GM23248 (cell line): ENCODE measurements around the gene EXOC7. TPM values are rescaled to one million over a fixed set of nuclear protein-coding genes. Genes with fewer than 3 reads are reported as not detected.

Experiments
- DNase-seq: peaks from one replicate; pipeline ENCODE4 v3.0.0-alpha.2; 2015
- H2AFZ ChIP-seq: fragments of 200-600 bp; sonication (generic); 2 replicates; pipeline ENCODE4 v1.6.1; 2016; ENCODE audit warnings: antibody characterized with exemption
- H3F3A ChIP-seq: fragments of 200-600 bp; sonication (generic); 2 replicates; pipeline ENCODE4 v1.6.1; 2016; ENCODE audit warnings: mild to moderate bottlenecking, antibody characterized with exemption, mixed run types; ENCODE audit not compliant: insufficient read depth
- H3K27ac ChIP-seq: fragments of 200-600 bp; sonication (generic); 2 replicates; pipeline ENCODE4 v1.5.1; 2016; ENCODE audit warnings: mild to moderate bottlenecking
- H3K27me3 ChIP-seq: fragments of 200-600 bp; sonication (generic); replicated peaks from 2 replicates; pipeline ENCODE4 v1.6.1; 2016; ENCODE audit warnings: mild to moderate bottlenecking; ENCODE audit not compliant: insufficient read depth
- H3K36me3 ChIP-seq: fragments of 200-600 bp; sonication (generic); 2 replicates; pipeline ENCODE4 v1.6.1; 2016; ENCODE audit warnings: low read depth, mild to moderate bottlenecking
- H3K4me1 ChIP-seq: fragments of 200-600 bp; sonication (generic); 2 replicates; pipeline ENCODE4 v1.6.1; 2016; ENCODE audit warnings: mild to moderate bottlenecking; ENCODE audit not compliant: insufficient read depth
- H3K4me2 ChIP-seq: fragments of 200-600 bp; sonication (generic); one replicate; pipeline ENCODE4 v1.6.1; 2016; ENCODE audit warnings: mild to moderate bottlenecking; ENCODE audit not compliant: unreplicated experiment
- H3K4me3 ChIP-seq: fragments of 200-600 bp; sonication (generic); 2 replicates; pipeline ENCODE4 v1.5.1; 2016; ENCODE audit warnings: mild to moderate bottlenecking
- H3K79me2 ChIP-seq: fragments of 200-600 bp; sonication (generic); 2 replicates; pipeline ENCODE4 v1.6.1; 2016; ENCODE audit warnings: mild to moderate bottlenecking; ENCODE audit not compliant: insufficient read depth
- H3K9ac ChIP-seq: fragments of 200-600 bp; sonication (generic); 2 replicates; pipeline ENCODE4 v1.6.1; 2016; ENCODE audit warnings: mild to moderate bottlenecking
- H3K9me2 ChIP-seq: fragments of 200-600 bp; sonication (generic); 2 replicates; pipeline ENCODE4 v1.6.1; 2016; ENCODE audit warnings: mixed run types, mild to moderate bottlenecking, moderate library complexity; ENCODE audit not compliant: insufficient read depth
- H3K9me3 ChIP-seq: fragments of 200-600 bp; sonication (generic); one replicate; pipeline ENCODE4 v1.6.1; 2017; ENCODE audit warnings: low read depth
- H4K20me1 ChIP-seq: fragments of 200-600 bp; sonication (generic); 2 replicates; pipeline ENCODE4 v1.6.0; 2016; ENCODE audit not compliant: insufficient read depth
- EZH2 ChIP-seq: fragments of 200-600 bp; sonication (generic); IDR thresholded peaks from 2 replicates; pipeline ENCODE4 v1.6.1; 2018; ENCODE audit warnings: antibody characterized with exemption, mild to moderate bottlenecking; ENCODE audit not compliant: insufficient read depth, poor library complexity, severe bottlenecking
- EZH2phosphoT487 ChIP-seq: fragments of 200-600 bp; sonication (generic); IDR thresholded peaks from 2 replicates; pipeline ENCODE4 v1.6.1; 2018; ENCODE audit warnings: antibody characterized with exemption, moderate library complexity, mild to moderate bottlenecking, low read depth; ENCODE audit not compliant: insufficient read depth
- WGBS, 2 experiments: methylation state at CpG; one replicate each; pipeline ENCODE4 v1.1.6; 2015 to 2017; ENCODE audit warnings: low lambda C conversion rate in 2 of 2, low coverage in 1 of 2; ENCODE audit errors: missing lambda C conversion rate in 2 of 2; 5-methylcytosine and 5-hydroxymethylcytosine counted together
- in situ Hi-C: fragments of 300-500 bp; cut with MboI; formaldehyde crosslinking; loops from 2 replicates; pipeline ENCODE4 v1.15.0; 2020
- polyA plus RNA-seq: library from polyadenylated mRNA; unstranded; fragments of >200 nt; fragmentation: Nextera tagmentation; extraction: Ambion mirVana; gene quantifications from 2 replicates; pipeline ENCODE4 v1.2.1, GENCODE V29; 2016
- total RNA-seq: library from RNA; depleted of rRNA; stranded (reverse); fragments of >200 nt; shearing (Covaris generic); gene quantifications from 2 replicates; pipeline ENCODE4 v1.2.3, GENCODE V29; 2014

The EXOC7 gene
- total and polyA plus RNA-seq, 2 experiments from 2014 or later = 88.0 to 101 TPM

DNA sequence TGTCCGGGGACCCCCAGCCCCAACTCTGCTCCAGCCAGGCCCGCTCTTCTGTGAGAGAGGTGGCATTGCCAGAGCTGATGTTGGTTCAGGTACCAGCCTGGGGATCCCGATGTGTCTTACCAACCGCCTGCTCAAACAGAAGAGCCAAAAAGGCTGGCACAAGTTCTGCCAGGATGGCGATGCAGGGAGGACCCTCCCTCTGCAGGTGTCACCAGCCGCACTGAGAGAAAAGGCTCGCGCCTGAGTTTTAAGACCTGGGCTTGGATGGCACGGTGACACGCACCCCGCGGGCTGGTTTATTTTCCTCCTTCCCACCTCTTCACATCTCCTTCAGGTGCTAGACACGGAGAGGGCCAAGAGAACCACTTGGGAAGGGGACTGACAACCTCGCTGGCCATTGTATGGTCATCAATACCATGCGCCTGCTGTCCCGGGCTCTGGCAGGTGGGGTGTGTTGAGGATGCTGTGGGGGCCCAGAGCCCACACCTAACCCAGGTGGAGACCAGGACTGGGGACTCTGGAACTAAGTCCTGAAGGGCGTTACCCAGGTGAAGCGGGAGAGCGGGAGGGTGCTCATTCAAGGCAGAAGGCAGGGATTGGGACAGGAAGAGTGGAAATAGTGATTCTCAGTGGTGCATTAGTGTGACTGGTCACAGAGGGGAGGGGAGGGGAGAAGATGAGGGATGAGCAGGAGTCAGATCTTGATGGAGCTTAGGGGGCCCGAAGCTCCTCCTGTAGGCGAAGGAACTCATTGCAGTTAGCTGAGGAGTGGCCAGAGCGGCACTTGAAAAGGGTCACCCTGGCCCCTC is 21.2 kb upstream of the EXOC7 start:
- in situ Hi-C loops = loop anchor here (5.0 kb wide), 1 partner anchor 163 kb away; no protein-coding TSS in a partner anchor
- peak; percentile 48 for DNase-seq
- no peak overlapping the region for H3K9ac ChIP-seq
- no peaks in the 10 kb centered on the region for H3K36me3 ChIP-seq
- no peaks in the 10 kb centered on the region for H4K20me1 ChIP-seq
- no peaks in the 10 kb centered on the region for H3K9me2 ChIP-seq
- TF ChIP-seq EZH2phosphoT487 = no peak
- TF ChIP-seq EZH2 = no peak
- H2AFZ ChIP-seq = no peak overlapping the region
- H3K4me3 ChIP-seq = no peak overlapping the region
- no peaks in the 10 kb centered on the region for H3K4me1 ChIP-seq
- WGBS, 2 experiments = 82 to 89% methylated on average over 21 to 22 of the region's 22 CpGs
- no peaks in the 10 kb centered on the region for H3F3A ChIP-seq
- no peak overlapping the region for H3K4me2 ChIP-seq
- H3K79me2 ChIP-seq = no peaks in the 10 kb centered on the region
- no peak overlapping the region for H3K27ac ChIP-seq
- no peaks in the 10 kb centered on the region for H3K9me3 ChIP-seq
- H3K27me3 ChIP-seq = no peaks in the 10 kb centered on the region

DNA sequence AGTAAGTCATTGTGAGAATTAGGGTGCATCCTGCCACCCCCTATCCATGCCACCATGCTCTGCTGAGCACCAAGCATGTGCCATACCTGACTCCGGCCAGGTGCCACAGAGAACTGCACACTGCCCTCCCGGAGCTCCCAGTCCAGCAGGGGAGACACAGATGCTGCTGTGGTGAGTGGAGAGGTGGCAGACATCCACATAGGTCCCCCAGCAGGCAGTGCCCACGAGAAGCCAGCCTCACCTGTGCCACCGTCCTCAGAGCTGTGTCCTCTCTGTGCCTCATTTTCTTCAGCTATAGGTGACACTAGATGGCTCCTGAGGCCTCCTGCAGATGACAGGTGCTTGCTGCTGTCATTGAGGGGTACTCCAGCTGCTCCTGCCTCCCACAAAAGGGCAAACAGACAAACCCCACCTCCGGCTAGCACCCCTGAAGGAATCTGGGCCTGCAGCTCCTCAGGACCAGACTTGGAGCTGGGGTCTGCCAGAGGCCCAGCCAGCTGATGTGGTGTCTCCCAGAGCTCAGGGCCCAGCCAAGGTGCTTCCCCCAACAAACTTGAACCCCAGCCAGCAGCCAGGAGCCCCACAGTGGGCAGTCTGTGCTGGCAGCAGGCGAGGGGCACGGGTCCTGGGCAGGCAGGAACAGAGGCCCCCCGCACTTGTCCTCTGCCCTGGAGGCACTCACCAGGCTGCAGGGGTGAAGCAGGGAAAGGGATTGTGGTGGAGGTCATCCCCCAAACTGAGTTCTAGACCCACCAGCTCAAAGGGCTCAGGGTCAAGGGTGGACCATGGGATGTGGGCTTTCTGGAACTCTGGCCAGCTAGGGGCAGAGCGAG is 20.4 kb upstream of the EXOC7 start:
- DNase-seq = no peak
- H3K4me2 ChIP-seq = no peak overlapping the region
- 65 to 71% methylated on average over 9 of the region's 9 CpGs for WGBS, 2 experiments
- no peaks in the 10 kb centered on the region for H3K4me1 ChIP-seq
- H2AFZ ChIP-seq = no peak overlapping the region
- H3K36me3 ChIP-seq = no peaks in the 10 kb centered on the region
- H4K20me1 ChIP-seq = no peaks in the 10 kb centered on the region
- H3F3A ChIP-seq = no peaks in the 10 kb centered on the region
- no peak for TF ChIP-seq EZH2phosphoT487
- no peak for TF ChIP-seq EZH2
- in situ Hi-C loops = loop anchor here (5.0 kb wide), 1 partner anchor 163 kb away; no protein-coding TSS in a partner anchor
- H3K27me3 ChIP-seq = no peaks in the 10 kb centered on the region
- H3K27ac ChIP-seq = no peak overlapping the region
- no peaks in the 10 kb centered on the region for H3K9me3 ChIP-seq
- no peaks in the 10 kb centered on the region for H3K9me2 ChIP-seq
- H3K9ac ChIP-seq = no peak overlapping the region
- H3K4me3 ChIP-seq = no peak overlapping the region
- H3K79me2 ChIP-seq = no peaks in the 10 kb centered on the region

DNA sequence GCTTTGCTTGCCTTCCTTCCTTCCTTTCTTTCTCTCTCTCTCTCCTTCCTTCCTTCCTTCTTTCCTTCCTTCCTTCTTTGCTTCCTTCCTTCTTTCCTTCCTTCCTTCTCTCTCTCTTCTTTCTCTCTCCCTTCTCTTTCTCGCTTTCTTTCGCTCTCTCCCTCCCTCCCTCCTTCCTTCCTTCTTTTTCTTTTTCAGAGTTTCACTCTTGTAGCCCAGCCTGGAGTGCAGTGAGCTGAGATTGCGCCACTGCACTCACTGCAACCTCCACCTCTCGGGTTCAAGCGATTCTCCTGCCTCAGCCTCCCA is 19.6 kb upstream of the EXOC7 start:
- in situ Hi-C loops = loop anchor here (5.0 kb wide), 1 partner anchor 164 kb away; no protein-coding TSS in a partner anchor
- Histone ChIP-seq H4K20me1 (no peaks in the 10 kb centered on the region), H3K4me1 (no peaks in the 10 kb centered on the region), H3K27ac (no peak overlapping the region), H2AFZ (no peak overlapping the region), H3F3A (no peaks in the 10 kb centered on the region), H3K79me2 (no peaks in the 10 kb centered on the region), H3K27me3 (no peaks in the 10 kb centered on the region), H3K9ac (no peak overlapping the region), H3K36me3 (no peaks in the 10 kb centered on the region), H3K4me3 (no peak overlapping the region), H3K9me3 (no peaks in the 10 kb centered on the region), H3K4me2 (no peak overlapping the region), H3K9me2 (no peaks in the 10 kb centered on the region)
- TF ChIP-seq EZH2phosphoT487 (no peak), EZH2 (no peak)
- WGBS, 2 experiments = 79 to 85% methylated on average over 5 of the region's 5 CpGs
- DNase-seq = no peak

DNA sequence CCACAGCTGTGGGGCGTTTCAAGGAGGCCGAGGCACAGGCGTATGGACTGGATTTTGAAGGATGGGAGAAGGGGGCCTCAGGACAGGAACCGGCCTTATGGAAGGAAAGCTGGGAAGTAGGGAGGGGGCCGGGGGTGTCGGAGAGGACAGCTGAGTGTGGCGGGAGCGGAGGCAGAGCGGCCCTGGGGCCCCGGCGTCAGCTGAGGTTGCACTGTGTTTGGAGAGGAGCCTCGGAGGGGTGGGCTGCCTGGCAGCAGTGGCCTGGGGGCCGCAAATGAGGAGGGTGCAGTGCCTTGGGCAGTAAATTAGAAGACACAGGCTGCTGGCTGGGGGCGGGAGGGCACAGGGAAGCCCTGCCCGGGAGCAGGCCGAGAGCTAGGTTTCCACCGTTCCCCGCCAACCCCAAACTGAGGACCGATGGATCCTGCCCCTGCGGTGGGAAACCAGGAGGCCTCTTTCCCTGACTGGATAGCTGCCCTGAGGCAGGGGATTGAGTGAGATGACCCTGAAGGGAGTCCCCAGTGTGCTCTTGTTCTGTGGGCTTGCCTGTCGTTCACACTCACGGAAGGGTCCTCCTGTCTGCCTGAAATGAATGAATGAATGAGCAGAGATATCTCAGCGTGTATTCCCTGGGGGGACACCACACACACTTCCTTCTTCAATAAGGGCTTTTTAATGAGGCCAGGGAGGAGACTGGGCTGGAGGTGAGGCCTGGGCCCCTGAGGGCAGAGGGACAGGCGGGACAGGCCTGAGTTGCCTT is 19.0 kb upstream of the EXOC7 start:
- H3K27ac ChIP-seq = no peak overlapping the region
- in situ Hi-C loops = loop anchor here (5.0 kb wide), 1 partner anchor 165 kb away; no protein-coding TSS in a partner anchor
- WGBS, 2 experiments = 90 to 91% methylated on average over 20 to 22 of the region's 24 CpGs
- no peak for DNase-seq
- TF ChIP-seq EZH2phosphoT487 (no peak), EZH2 (no peak)
- no peaks in the 10 kb centered on the region for H4K20me1 ChIP-seq
- H3K9me3 ChIP-seq = no peaks in the 10 kb centered on the region
- H3K4me2 ChIP-seq = no peak overlapping the region
- H3K9ac ChIP-seq = no peak overlapping the region
- H3K4me1 ChIP-seq = no peaks in the 10 kb centered on the region
- no peaks in the 10 kb centered on the region for H3F3A ChIP-seq
- no peaks in the 10 kb centered on the region for H3K9me2 ChIP-seq
- H3K4me3 ChIP-seq = no peak overlapping the region
- no peaks in the 10 kb centered on the region for H3K27me3 ChIP-seq
- no peaks in the 10 kb centered on the region for H3K36me3 ChIP-seq
- no peaks in the 10 kb centered on the region for H3K79me2 ChIP-seq
- peak overlapping the region; percentile 96; the same call in 1 of the 2 replicates for H2AFZ ChIP-seq
